T-helper 22 cell (primary cell): Measurements from ENCODE around the gene CCDC102A.
"Not testable (repeated sequence)": the region's sequence is repeated elsewhere in the genome, so short reads cannot be mapped to it uniquely, and the experiment has no call there.

Experiments used
- DNase-seq: peaks from one replicate; pipeline ENCODE4 v3.0.0-alpha.2; 2020; ENCODE audit warnings: low read depth

The CCDC102A gene

DNA sequence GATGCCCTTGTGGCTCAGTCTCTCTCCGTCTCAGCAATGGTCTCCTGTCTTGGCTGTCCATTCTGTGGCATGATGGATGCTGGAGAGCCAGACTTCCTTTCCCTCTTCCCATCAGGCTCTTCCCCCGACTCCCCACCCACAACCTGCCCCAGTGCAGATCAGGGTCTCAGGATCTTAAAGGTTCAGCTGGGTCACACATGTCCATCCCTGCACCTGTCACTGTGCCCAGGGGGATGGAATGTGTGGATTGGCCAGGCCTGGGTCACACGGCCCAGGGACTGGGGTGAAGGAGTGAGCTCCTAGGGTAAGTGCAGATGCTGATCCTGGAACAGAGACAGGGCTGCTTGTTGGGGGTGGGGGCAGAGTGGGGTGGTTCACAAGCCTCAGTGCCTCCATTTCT lies 29.1 kb upstream of the CCDC102A start:
- no peak for DNase-seq

DNA sequence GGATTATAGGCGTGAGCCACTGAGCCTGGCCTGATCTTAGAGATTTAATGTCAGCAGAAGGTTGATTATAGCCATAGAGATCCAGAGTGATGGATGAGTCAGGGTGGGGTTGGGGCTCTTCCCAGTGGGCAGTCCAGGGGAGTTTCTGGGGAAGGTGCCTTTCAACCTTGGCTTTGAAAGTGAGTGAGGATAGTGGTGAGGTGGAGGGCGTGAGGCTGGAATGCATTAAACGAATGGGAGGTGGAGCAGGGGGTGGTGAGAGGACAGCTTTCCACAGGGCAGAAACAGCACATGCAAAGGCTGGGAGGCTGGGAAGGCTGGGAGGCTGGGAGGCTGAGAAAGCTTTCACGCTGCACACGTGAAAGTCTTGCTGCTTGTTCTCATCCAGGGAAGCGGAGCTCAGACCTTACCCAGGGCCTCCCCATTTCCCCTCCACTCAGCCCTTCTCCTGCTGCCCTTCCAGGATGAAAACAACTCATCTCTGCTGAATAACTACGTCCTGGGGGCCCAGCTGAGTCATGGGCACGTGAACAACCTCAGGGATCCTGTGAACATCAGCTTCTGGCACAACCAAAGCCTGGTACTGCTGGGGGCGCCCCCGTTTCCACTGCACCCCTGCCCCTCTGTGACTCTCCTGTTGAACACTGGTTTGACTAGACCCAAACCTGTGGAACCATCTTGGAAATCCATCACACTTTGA lies 28.4 kb upstream of the CCDC102A start:
- DNase-seq, result no peak

- no peak for DNase-seq
Measured at GRCh38 chr16:57563761-57564160, 27.4 kb upstream of the CCDC102A start.

DNA sequence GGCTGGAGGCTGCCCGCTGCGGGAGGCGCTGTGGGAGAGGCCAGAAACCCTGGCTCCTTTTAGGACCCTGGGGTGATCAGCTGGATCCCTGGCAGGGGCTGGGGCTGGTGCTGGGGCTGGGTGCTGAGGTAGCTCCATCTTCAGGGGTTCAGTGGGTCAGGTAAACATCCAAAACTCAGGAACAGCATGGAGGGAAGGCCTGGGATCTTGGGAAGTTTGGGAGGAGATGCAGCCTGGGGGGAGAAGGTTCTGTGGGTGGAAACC lies 27.0 kb upstream of the CCDC102A start:
- no peak for DNase-seq

DNA sequence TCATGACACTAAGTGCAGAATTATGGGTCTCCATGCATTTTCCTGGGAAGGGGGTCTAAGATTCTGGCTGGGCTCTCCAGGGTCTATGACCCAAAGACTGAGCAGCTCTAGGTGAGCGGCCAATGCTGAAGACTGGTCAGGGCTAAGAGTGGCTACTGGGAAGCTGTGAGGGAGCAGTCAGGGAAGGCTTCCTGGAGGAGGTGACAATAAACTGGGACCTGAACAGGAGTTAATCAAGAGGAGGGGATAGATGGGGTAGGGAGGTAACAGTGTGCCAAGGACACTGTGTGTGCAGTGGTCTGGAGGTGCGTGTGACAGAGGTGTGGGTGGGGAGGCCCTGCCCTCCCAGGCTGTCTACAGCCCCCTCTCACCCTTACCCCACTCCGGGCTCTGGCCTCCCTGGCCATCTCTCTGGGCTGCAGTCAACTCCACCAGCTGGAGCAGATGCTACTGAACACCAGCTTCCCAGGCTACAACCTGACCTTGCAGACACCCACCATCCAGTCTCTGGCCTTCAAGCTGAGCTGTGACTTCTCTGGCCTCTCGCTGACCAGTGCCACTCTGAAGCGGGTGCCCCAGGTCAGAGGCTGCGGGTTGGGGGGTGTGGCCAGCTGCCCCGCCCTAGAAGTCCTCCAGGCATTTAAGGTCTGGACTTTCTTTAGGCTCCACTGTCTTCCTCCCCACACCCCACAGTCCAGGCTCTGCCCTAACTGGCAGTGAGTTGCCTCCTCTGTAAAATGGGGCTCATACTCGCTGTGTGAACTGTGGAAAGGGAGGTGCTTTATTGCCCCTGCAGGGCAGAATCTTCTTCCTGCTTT lies 26.5 kb upstream of the CCDC102A start:
- DNase-seq, result no peak

DNA sequence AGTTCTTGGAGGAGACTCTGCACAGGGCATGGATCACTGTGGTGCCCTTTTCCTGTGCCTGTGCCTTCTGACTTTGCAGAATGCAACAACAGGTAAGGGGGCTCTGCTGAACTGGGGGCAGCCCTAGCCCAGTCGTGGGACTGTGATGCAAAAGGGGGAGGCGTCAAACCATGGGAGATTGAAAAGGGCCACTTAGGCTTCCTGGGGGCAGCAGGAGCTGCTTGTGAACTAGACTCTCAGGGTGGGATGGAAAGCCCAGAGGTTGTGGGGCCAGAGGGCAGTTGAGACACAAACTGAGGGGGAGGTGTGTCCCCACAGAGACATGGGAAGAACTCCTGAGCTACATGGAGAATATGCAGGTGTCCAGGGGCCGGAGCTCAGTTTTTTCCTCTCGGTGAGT lies 25.7 kb upstream of the CCDC102A start:
- DNase-seq, result no peak

- no peak for DNase-seq
Measured at GRCh38 chr16:57559072-57559790, 22.9 kb upstream of the CCDC102A start.

DNA sequence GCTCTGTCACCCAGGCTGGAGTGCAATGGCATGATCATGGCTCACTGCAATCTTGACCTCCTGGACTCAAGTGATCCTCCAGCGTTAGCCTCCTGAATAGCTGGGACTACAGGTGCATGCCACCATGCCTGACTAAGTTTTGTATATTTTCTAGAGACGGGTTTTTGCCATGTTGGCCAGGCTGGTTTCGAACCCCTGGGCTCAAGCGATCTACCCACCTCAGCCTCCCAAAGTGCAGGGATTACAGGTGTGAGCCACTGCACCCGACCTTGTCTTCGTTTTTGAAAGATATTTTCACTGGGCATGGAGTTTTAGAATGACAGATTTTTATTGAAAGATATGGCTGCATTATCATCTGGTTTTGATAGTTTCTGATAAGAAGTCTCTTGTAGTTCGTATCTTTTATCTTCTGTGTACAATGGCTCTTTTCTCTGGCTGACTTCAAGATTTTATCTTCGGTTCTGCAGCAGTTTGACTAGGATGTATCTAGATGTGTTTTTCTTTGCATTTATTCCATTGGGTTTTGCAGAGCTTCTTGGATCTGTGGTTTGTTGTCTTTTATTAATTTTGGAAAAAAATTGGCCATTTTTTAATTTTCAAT lies 20.7 kb upstream of the CCDC102A start:
- no peak for DNase-seq

GRCh38 chr16:57555831-57556230 lies 19.5 kb upstream of the CCDC102A start:
- DNase-seq, result no peak

DNA sequence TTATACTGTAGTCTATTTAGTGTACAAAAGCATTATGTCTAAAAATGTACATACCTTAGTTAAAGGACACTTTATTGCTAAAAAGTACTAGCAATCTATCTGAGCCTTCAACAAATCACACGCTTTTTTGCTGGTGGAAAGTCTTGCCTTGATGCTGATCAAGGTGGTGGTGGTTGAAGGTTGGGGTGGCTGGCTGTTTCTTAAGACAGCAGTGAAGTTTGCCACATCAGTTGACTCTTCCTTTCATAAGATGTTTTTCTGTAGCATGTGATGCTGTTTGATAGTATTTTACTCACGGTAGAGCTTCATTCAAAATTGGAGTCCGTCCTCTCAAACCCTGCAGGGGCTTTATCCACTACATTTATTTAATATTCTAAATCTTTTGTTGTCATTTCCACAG lies 14.7 kb upstream of the CCDC102A start:
- DNase-seq, result no peak

DNA sequence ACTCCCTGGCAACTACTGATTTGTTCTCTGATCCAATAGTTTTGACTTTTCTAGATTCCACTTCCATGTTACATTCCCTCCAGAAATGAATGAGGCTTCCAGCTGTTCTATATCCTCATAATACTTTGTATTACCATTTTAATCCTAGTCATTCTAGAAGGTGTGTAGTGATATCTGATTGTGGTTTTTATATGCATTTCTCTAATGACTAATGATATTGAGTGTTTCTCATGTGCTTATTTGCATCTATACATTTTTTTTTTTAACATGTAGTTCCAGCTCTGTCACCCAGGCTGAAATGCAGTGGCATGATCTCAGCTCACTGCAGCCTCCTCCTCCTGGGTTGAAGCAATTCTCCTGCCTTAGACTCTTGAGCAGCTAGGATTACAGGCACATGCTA lies 13.4 kb upstream of the CCDC102A start:
- DNase-seq, result no peak

DNA sequence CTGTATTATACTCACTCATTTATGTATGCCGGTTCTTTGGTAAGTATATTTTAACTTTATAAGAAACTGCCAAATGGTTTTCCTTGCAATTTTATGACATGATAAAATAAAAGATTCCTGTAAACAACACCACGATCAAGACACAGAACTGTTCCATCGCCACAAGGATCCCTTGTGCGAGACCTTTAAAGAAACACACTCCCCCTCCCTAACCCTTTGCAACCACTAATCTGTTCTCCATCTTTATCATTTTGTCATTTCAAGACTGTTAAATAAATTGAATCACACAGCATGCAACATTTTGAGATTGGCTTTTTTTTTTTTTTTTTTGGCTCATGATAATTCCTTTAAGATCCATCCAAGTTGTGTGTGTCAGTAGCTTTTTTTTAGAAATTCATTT lies 12.0 kb upstream of the CCDC102A start:
- DNase-seq, result no peak

- not testable (repeated sequence) for DNase-seq
Measured at GRCh38 chr16:57547524-57547923, 11.2 kb upstream of the CCDC102A start.

GRCh38 chr16:57544124-57544653 lies 7.8 kb upstream of the CCDC102A start:
- no peak for DNase-seq

GRCh38 chr16:57541754-57542435 lies 5.5 kb upstream of the CCDC102A start:
- no peak for DNase-seq

DNA sequence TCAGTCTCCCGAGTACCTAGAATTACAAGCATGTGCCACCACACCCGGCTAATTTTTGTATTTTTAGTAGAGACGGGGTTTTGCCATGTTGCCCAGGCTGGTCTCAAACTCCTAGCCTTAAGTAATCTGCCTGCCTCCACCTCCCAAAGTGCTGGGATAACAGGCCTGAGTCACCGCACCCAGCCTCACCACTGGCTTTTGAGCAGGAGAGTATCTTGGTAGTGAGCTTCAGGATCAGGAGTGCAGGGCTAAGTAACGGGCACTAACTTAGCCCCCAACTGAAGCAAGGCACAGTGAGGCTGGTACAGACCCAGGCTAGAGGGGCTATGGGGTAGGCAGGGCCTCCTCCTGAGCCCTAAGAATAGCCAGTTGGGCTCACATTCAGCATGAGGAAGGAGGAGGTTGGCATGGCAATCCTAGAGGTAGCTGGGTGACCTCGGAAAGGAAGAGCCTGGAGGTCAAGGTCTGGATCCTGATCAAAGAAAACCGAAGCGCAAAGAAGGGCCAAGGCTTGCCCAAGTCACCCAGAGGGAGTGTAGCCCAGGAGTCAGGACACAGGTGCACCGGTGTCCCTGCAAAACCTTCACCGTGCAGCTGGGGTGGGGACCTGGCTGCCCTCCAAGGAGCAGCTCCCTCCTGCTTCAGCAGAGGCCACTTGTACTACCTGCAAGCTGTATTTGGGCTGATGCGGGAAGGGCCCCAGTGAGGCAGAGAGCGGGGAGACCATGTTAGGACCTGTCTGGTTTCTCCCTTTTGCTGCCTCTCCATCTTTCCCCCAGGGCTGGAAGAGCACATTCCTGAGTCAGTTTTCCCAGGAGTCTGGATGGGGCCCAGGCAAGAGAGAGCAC lies 4.8 kb upstream of the CCDC102A start:
- no peak for DNase-seq

DNA sequence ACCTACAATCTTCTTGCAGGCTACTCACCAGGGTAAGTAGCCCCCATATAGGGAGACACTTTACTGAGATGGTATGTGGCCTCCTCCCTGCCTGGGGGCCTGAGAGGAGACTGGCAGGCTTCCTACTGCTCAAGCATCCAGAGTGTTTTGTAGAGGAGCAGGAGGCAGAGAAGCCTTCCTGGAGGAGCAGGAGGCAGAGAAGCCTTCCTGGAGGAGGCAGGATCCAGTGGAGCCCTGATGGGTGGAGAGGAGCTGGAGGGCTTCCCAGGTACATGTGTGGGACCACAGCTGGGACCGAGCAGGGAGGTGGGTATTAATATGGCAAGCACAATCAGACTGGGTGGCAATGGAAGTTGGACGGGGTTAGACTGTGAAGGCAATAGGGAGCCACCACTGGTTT lies 4.0 kb upstream of the CCDC102A start:
- DNase-seq, result no peak

- DNase-seq, result no peak
Measured at GRCh38 chr16:57539072-57539796, 2.9 kb upstream of the CCDC102A start.

DNA sequence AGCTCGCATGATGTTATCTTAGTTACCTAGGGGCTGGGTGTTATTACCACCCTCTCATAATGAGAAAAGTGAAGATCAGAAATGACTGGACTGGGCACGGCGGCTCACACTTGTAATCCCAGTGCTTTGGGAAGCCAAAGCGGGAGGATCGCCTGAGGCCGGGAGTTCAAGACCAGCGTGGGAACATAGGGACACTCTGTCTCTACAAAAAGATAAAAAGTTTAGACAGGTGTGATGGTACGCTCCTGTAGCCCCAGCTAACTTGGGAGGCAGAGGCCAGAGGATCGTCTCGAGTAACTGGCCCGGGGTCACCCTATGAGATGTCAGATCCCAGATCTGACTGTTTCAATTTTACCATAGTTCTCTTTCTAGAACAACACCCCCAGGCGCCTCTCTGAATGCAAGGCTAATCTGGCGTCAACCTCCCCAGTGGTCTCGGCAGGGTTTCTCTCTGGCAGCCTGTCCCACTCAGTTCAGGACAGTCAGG lies 1.9 kb upstream of the CCDC102A start:
- no peak for DNase-seq

GRCh38 chr16:57537581-57538234 lies 1.3 kb upstream of the CCDC102A start:
- DNase-seq, result no peak
